Esophagus muscularis mucosa (tissue), 3 donors: Measurements from ENCODE around the gene PARN.

ENCODE experiments used
- CTCF ChIP-seq, 3 experiments: fragments of 200-600 bp in 2 of 3; fragments of 450-650 bp in 1 of 3; sonication (generic) in 2 of 3; IDR thresholded peaks; one replicate each; pipeline ENCODE4 v1.5.1; 2017 to 2019; ENCODE audit warnings: antibody characterized with exemption in 3 of 3, mild to moderate bottlenecking in 2 of 3, moderate library complexity in 1 of 3
- POLR2A ChIP-seq: fragments of 450-650 bp; IDR thresholded peaks from one replicate; pipeline ENCODE4 v1.6.1; 2017; ENCODE audit warnings: antibody characterized with exemption, moderate library complexity, mild to moderate bottlenecking, low read depth
- POLR2AphosphoS5 ChIP-seq, 2 donors: sonication (generic); formaldehyde crosslinking; IDR thresholded peaks; one replicate each; pipeline ENCODE4 v1.6.1; 2017; ENCODE audit warnings: antibody characterized with exemption in 2 of 2

GRCh38 chr16:14454391-14454790, 175.7 kb downstream of the PARN start:
- no peak for TF ChIP-seq CTCF (IDR thresholded peaks at IDR 0.05)
- no peak for TF ChIP-seq POLR2AphosphoS5 (IDR thresholded peaks at IDR 0.05)
- TF ChIP-seq POLR2A, result no peak
